ENCODE results near the gene METTL26. TPM values are rescaled to one million over a fixed set of nuclear protein-coding genes. Genes with fewer than 3 reads are reported as not detected.

METTL26 gene
- total and polyA plus RNA-seq, 2 of the 8 experiments (the other 6 are each of a cell fraction or from before 2014, with no cell fraction given) = 100 to 186 TPM

- Histone ChIP-seq H2BK20ac (ENCODE audit: low read length) (no peak overlapping the region), H4K20me1 (replicated peaks in 1 of 2; ENCODE audit: control insufficient read depth in 1 of 2, insufficient read depth in 2 of 2, low read length in 2 of 2) (peaks cover 0 to 2% of the 10 kb centered on the region in 2 experiments), H3K36me3 (ENCODE audit: control insufficient read depth in 2 of 4, insufficient read depth in 4 of 4, low read length in 3 of 4) (peaks cover 0 to 35% (median 1%) of the 10 kb centered on the region in 4 experiments; a peak in 1 of 8 replicates), H3K4me2 (ENCODE audit: insufficient read depth in 1 of 2, low read depth in 2 of 2, low read length in 2 of 2) (no peak overlapping the region), H3K9ac (replicated peaks in 1 of 4; ENCODE audit: extremely low read depth in 1 of 4, low read depth in 3 of 4, low read length in 3 of 4) (no peak overlapping the region), H2AK5ac (ENCODE audit: low read depth, low read length) (no peak overlapping the region), H2BK5ac (ENCODE audit: low read depth, low read length) (no peak overlapping the region), H3K4me1 (replicated peaks in 1 of 4; ENCODE audit: control insufficient read depth in 3 of 4, insufficient read depth in 4 of 4, low read length in 3 of 4) (peaks cover 0 to 4% (median under 1%) of the 10 kb centered on the region in 4 experiments; a peak in 4 of 7 replicates), H3K14ac (ENCODE audit: insufficient read length) (no peak overlapping the region), H3K56ac (replicated peaks; ENCODE audit: insufficient read length, low read depth, low read length) (no peak overlapping the region), H4K91ac (replicated peaks; ENCODE audit: insufficient read length, low read length) (no peak overlapping the region), H3K4me3 (ENCODE audit: extremely low read depth in 1 of 4, insufficient read depth in 2 of 4, low read depth in 3 of 4, low read length in 4 of 4) (no peak overlapping the region), H4K5ac (ENCODE audit: insufficient read length, low read depth, low read length) (no peak overlapping the region), H3K79me1 (ENCODE audit: low read depth, low read length) (no peaks in the 10 kb centered on the region), H2BK120ac (replicated peaks; ENCODE audit: low read depth, low read length) (no peak overlapping the region), H3K27me3 (replicated peaks in 1 of 4; ENCODE audit: control insufficient read depth in 3 of 4, extremely low read depth in 1 of 4, insufficient read depth in 3 of 4, low read length in 3 of 4) (no peaks in the 10 kb centered on the region), H3K18ac (ENCODE audit: extremely low read depth, low read length) (no peak overlapping the region), H2AFZ (ENCODE audit: low read length) (no peak overlapping the region), H3K4ac (replicated peaks; ENCODE audit: insufficient read length, low read depth, low read length) (no peak overlapping the region), H3K9me3 (ENCODE audit: insufficient read depth in 2 of 2, low read depth in 1 of 2, low read length in 1 of 2) (no peaks in the 10 kb centered on the region), H2BK15ac (ENCODE audit: low read length) (no peak overlapping the region), H3K27ac (ENCODE audit: low read depth, low read length) (no peak overlapping the region), H3K79me2 (ENCODE audit: control insufficient read depth in 1 of 2, insufficient read depth in 2 of 2, low read length in 2 of 2) (no peaks in the 10 kb centered on the region), H3K23me2 (ENCODE audit: low read depth, low read length) (peaks cover 7% of the 10 kb centered on the region), H4K8ac (ENCODE audit: extremely low read depth, insufficient read depth, low read length) (no peak overlapping the region; the same call in 1 of the 2 replicates), H2BK12ac (ENCODE audit: low read depth, low read length) (no peak overlapping the region), H3K23ac (ENCODE audit: insufficient read length) (no peak overlapping the region)
- FAIRE-seq (no peak), DNase-seq (ENCODE audit: low read depth in 1 of 2, low spot score in 2 of 2) (no peak)
- WGBS, 2 experiments (ENCODE audit: extremely low coverage in 1 of 2, insufficient coverage in 1 of 2, insufficient read length in 1 of 2, insufficient replicate concordance in 2 of 2, low coverage in 1 of 2, low lambda C conversion rate in 2 of 2, missing lambda C conversion rate in 1 of 2) = 90% methylated on average over 18 of the region's 28 CpGs; no CpG with 5 or more reads in 1 of the 2 experiments
- POLR2A ChIA-PET (ENCODE audit: partially characterized antibody) = interaction anchor here (0.7 to 1.9 kb wide), 5 partner anchors 10 to 78 kb away, joined by 3 to 4 read pairs (median 3); partner anchors contain the start of genes METTL26 and RHOT2
- CTCF ChIA-PET (ENCODE audit: partially characterized antibody) = interaction anchor here (1.0 to 7.9 kb wide), 5 partner anchors 8 to 52 kb away, joined by 3 to 104 read pairs (median 3); partner anchors contain the start of gene RHOT2
- TF ChIP-seq RNF2 (IDR thresholded peaks at IDR 0.05; ENCODE audit: borderline replicate concordance, low read depth, low read length, missing control alignments, poor library complexity, severe bottlenecking) (no peak), CEBPB (IDR thresholded peaks at IDR 0.05; ENCODE audit: low read depth, low read length) (no peak), SIX5 (IDR thresholded peaks at IDR 0.05; ENCODE audit: low read depth, low read length) (no peak), ATF2 (IDR thresholded peaks at IDR 0.05; ENCODE audit: low read length) (no peak), JUND (IDR thresholded peaks at IDR 0.05; ENCODE audit: low read length) (no peak), CREB1 (IDR thresholded peaks at IDR 0.05) (no peak), RBBP5 (IDR thresholded peaks at IDR 0.05; ENCODE audit: borderline replicate concordance, low read depth, low read length) (no peak), SRF (IDR thresholded peaks at IDR 0.05; ENCODE audit: low read depth, low read length) (no peak)
Measured at GRCh38 chr16:652454-653305, 16.6 kb upstream of the METTL26 start.

Data from H1 (cell line).